Esophagus muscularis mucosa (tissue), 3 donors: ENCODE data around the gene PP2D1.

ENCODE experiments used
- POLR2A ChIP-seq: fragments of 450-650 bp; IDR thresholded peaks from one replicate; pipeline ENCODE4 v1.6.1; 2017; ENCODE audit warnings: antibody characterized with exemption, moderate library complexity, mild to moderate bottlenecking, low read depth
- TF ChIP-seq, protein P1 (sequence below), 3 experiments: fragments of 200-600 bp in 2 of 3; fragments of 450-650 bp in 1 of 3; sonication (generic) in 2 of 3; IDR thresholded peaks; one replicate each; pipeline ENCODE4 v1.5.1; 2017 to 2019; ENCODE audit warnings: antibody characterized with exemption in 3 of 3, mild to moderate bottlenecking in 2 of 3, moderate library complexity in 1 of 3

- TF ChIP-seq, protein P1, sequence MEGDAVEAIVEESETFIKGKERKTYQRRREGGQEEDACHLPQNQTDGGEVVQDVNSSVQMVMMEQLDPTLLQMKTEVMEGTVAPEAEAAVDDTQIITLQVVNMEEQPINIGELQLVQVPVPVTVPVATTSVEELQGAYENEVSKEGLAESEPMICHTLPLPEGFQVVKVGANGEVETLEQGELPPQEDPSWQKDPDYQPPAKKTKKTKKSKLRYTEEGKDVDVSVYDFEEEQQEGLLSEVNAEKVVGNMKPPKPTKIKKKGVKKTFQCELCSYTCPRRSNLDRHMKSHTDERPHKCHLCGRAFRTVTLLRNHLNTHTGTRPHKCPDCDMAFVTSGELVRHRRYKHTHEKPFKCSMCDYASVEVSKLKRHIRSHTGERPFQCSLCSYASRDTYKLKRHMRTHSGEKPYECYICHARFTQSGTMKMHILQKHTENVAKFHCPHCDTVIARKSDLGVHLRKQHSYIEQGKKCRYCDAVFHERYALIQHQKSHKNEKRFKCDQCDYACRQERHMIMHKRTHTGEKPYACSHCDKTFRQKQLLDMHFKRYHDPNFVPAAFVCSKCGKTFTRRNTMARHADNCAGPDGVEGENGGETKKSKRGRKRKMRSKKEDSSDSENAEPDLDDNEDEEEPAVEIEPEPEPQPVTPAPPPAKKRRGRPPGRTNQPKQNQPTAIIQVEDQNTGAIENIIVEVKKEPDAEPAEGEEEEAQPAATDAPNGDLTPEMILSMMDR (IDR thresholded peaks at IDR 0.05): no peak
- TF ChIP-seq POLR2A: no peak
These were observed 3.5 kb upstream of the PP2D1 start for GRCh38 chr3:20015525-20015924.
